HG03139 (cell line): ENCODE data around the gene MYO15B.
"Not testable (repeated sequence)": the region's sequence is repeated elsewhere in the genome, so short reads cannot be mapped to it uniquely, and the experiment has no call there.

ENCODE experiments used
- ATAC-seq: cut with Tn5 transposase; IDR thresholded peaks from one replicate; pipeline ENCODE4 v1.9.1; 2021; ENCODE audit not compliant: unreplicated experiment

MYO15B gene

GRCh38 chr17:75637143-75637538 lies 49.5 kb downstream of the MYO15B start:
- no peak for ATAC-seq

DNA sequence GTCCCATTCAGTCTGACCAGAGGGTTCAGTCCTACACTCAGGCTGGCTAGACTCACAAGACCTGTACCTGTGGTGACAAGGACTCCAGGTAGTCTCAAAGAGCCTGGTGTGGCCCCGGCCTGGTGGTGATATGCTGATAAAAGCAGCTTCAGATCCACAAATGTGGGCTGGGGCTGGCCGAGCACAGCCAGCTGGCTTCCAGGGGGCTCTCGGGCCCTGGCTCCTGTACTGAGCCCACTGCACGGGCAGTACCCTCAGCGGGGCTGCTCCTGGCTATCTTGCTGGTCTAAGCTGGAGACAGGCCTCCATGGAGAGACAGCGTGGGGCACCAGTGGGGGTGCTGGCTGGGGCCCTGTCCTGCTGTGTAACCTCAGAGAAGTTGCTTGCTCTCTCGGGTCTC lies 50.0 kb downstream of the MYO15B start:
- ATAC-seq: no peak

- not testable (repeated sequence) for ATAC-seq
These were observed 50.4 kb downstream of the MYO15B start for GRCh38 chr17:75638039-75638438.

DNA sequence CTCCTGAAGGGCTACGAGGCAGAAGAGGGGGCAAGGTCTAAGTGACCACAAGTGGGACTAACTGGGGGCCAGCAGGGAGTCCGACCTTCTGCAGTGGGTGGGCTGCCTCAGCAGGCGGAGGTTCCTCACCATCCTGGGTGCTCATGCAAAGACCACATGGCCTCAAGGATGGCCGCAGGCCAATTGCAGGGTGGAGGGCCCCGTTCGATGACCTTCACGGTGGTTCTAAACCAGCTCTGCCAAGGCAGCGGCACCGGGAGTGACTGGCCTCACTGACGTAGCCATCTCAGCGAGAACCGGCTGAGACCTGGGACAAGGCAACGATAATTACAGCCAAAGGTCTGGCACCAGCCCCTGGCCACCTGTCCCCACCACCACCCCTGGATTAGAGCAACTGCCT lies 51.3 kb downstream of the MYO15B start:
- ATAC-seq: no peak

GRCh38 chr17:75639327-75639726 lies 51.7 kb downstream of the MYO15B start:
- ATAC-seq: no peak

GRCh38 chr17:75639771-75640555 lies 52.4 kb downstream of the MYO15B start:
- no peak for ATAC-seq

GRCh38 chr17:75640556-75641119 lies 53.0 kb downstream of the MYO15B start:
- ATAC-seq: no peak

DNA sequence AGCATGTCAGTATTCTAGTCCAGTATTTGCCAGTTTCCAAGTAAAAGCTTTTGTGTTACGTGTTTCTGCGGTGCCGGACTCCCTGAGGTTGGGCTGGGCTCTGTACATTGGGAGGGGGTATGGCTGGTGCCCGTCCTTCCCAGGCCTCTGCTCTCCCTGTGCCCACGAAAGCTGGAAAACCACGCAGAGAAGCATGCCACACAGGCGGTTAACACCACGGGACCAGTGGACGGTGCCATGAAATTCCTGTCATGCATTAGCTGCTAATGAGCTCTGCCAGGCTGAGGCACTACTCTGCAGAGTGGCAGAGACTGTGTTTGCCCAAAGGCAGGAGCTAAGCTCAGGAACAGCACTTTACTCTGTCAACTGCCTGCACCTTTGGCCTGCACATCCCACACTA lies 53.7 kb downstream of the MYO15B start:
- no peak for ATAC-seq

GRCh38 chr17:75642182-75642783 lies 54.7 kb downstream of the MYO15B start:
- ATAC-seq: no peak

DNA sequence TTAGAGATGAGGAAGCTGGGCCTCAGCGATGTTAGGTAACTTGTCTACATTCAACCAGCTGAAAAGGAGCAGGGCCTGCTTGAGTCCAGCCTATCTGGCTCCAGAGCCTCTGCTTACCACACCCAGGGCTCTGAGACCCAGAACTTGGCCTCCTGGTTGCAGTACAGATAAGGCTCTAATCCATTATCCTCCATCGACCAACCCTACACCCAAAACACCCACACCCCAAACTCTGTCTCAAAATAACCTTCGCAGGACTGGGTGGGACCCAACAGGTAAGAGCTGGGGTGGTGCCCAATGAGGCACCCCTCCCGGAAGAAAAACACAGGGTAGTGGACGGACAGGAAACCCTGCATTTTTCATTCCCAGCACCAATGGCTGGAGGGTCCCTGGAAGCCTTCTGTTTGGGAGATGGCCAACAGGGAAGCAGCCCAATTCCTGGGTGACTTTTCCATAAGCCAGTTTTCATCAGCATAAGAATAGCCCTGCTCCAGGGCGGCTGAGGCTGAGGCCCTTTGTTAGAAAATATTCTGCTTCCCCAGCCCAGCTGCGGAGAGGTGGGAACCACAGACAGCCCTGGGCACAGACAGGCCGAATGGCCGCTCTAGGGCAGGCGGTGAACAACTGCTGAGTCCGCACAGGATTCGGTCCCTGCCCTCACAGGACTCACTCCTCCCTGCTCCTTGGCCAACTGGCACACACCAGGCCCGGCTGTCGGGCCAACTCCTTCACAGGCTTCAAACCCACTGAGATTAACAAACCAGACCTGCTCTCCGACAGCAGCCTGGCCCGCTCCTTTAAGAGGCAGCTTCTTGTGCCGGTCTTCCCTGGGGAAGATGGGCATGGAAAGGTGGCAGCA lies 55.4 kb downstream of the MYO15B start:
- no peak for ATAC-seq

DNA sequence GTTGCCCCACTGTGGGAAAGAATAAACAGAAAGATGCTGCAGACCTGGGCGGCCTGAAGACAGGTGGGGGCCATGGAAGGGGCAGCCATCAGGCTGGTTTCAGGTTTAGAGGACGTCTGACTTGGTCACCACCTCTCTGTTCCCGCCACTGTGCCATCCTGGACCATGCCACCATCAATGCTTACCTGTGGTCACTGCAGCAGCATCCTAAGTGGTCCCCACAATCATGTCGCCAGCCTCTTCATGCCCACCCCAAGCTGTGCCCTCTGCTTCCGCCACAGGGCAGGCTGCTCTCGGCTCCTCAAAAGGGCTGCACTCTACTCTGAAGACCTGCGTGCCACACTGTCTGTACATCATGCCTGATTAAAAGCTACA lies 56.0 kb downstream of the MYO15B start:
- ATAC-seq: no peak

GRCh38 chr17:75645501-75645888 lies 57.9 kb downstream of the MYO15B start:
- no peak for ATAC-seq

DNA sequence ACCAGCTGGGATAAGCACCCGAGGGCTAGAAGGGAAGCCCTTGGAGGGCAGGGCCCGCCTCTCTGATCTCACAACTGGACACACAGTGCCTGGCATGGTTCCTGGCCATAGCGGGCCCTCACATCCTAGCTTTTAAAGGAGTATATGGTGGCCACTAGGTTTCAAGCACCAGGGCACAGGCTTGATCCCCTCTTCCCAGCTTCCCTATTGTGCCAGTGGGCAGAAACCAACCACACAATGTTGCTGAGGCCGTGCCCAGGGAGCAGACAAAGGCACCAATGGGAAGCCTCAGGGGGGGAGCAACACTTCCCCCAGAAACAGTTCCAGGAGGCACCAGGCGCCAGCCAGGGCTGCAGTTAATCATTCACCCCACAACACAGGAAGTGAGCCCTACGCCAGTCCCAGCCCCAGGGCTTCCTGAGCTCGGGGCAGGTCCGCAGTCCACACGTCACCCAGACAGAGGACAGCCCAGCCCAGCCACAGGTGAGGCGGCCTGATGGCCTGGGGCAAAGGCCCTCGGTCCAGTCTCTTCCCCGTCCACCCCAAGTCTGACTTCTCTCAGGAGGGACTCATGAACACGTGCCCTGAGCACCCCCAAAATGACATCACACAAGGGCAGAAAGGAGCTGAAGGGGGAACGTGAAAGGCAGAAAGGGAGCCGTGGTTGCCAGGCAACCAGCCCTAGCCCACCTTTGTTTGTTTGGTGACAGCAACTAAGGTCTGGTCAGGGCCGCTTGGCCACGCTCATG lies 58.5 kb downstream of the MYO15B start:
- ATAC-seq: peak; percentile 87

- ATAC-seq: no peak
These were observed 59.0 kb downstream of the MYO15B start for GRCh38 chr17:75646638-75646992.

- ATAC-seq: no peak
These were observed 59.5 kb downstream of the MYO15B start for GRCh38 chr17:75647061-75647460.

- no peak for ATAC-seq
These were observed 60.3 kb downstream of the MYO15B start for GRCh38 chr17:75647921-75648320.

- no peak for ATAC-seq
These were observed 62.1 kb downstream of the MYO15B start for GRCh38 chr17:75649687-75650086.

GRCh38 chr17:75650874-75651273 lies 63.3 kb downstream of the MYO15B start:
- no peak for ATAC-seq

- no peak for ATAC-seq
These were observed 64.7 kb downstream of the MYO15B start for GRCh38 chr17:75652341-75652740.

DNA sequence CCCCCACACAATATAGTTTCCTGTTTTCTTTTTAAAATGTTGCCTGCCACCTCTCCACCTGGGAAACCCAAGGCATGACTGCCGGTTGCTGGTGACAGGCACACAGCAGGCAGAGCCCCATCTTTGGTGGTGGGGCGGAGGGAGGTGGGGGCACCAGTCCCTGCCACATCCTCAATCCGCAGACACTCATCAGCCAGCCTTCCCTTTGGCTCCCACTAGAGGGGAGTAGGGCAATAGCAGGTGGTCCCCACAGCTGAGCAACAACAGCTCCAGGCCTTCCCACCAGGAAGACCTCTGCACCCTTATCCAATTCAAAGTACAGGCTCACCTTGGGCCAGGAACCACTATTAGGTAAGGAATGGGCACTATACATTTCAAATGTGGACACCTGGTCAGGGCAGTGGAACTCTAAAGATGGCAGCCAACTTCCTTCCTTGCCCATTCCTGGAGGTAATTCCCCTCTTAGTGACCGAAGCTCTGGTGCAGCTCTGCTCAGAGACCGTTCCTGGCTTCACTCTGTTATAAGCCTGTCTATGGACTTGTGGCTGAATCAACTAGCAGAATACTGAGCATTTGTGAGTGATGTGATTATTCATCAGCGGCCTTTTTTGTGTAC lies 65.4 kb downstream of the MYO15B start:
- no peak for ATAC-seq

GRCh38 chr17:75654176-75654575 lies 66.6 kb downstream of the MYO15B start:
- no peak for ATAC-seq
